NCI-H460 (cell line): ENCODE measurements around the gene HNRNPDL. TPM values are rescaled to one million over a fixed set of nuclear protein-coding genes. Genes with fewer than 3 reads are reported as not detected.
"Not testable (repeated sequence)": the region's sequence is repeated elsewhere in the genome, so short reads cannot be mapped to it uniquely, and the experiment has no call there.

Experiments used
- DNase-seq: peaks from one replicate; pipeline ENCODE4 v3.0.0-alpha.2; 2016; ENCODE audit warnings: low read depth; ENCODE audit errors: extremely low read depth
- total RNA-seq: library from RNA; depleted of rRNA; stranded (reverse); fragments of >200 nt; shearing (Covaris generic); gene quantifications from 2 replicates; pipeline ENCODE4 v1.2.3, GENCODE V29; 2014

Gene HNRNPDL
- total RNA-seq, 1 experiment from 2014 or later, result 145 TPM

GRCh38 chr4:82434949-82435348, 4.7 kb upstream of the HNRNPDL start:
- no peak for DNase-seq

DNA sequence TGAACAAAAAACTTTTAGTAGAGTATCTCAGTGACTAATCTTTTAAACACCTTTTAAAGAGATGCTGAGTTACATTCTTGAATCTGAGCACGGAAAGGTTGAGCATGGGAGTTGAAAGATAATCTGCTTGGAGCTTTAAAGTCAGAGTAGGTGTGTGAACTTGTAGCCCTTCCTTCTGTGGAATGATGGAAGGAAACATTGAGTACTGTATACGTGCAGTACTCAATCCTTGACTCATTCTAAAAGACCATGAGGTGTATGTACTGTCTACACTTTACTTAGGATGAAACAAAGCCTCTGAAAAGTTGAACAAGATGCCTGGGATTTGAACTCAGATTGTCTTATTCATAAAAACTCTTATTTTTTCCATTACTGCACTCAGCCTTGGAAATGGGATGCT, 3.5 kb upstream of the HNRNPDL start:
- DNase-seq, result no peak

GRCh38 chr4:82432596-82432995, 2.3 kb upstream of the HNRNPDL start:
- DNase-seq, result no peak

- DNase-seq, result no peak
Observed at GRCh38 chr4:82431831-82432230, 1.6 kb upstream of the HNRNPDL start.

DNA sequence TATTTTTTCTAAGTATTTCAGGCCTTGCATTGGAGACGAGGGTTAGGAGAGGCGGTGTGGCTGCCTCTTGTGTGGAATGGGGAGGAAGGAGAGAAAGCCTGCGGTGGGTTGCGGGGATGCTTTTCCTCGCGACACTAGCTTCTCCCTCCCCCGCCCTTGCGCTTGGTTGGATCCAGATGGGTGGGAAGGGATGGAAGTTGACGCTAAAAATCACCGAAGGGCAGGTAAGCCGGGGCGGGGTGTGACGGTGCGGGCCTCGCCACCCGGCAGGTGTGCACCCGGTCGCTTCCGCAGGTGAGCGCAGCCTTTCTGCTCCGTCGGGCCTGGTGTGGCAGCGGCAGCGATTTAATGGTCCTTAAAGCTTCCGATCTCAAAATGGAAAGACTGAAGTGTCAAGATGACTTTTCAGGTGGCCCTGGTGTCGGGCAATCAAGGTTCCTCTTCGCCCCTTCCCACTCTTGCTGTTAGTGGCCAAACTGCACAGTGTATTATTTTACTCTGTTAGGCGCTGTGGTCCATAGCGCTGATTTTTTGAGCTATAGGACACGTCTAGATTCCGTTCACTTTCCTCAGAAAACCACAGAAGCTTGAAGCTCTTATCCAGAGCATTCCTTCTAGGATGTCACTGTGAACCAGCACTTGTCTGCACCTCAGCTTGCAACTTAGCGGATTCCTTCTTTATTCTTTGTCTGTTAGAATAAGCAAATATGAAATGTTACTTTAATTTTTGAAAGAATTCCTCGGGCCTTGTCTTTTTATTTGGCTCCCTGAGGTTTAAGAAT, 893 bp upstream of the HNRNPDL start:
- DNase-seq, result no peak

GRCh38 chr4:82429728-82430192, 502 bp downstream of the HNRNPDL start:
- DNase-seq, result no peak

DNA sequence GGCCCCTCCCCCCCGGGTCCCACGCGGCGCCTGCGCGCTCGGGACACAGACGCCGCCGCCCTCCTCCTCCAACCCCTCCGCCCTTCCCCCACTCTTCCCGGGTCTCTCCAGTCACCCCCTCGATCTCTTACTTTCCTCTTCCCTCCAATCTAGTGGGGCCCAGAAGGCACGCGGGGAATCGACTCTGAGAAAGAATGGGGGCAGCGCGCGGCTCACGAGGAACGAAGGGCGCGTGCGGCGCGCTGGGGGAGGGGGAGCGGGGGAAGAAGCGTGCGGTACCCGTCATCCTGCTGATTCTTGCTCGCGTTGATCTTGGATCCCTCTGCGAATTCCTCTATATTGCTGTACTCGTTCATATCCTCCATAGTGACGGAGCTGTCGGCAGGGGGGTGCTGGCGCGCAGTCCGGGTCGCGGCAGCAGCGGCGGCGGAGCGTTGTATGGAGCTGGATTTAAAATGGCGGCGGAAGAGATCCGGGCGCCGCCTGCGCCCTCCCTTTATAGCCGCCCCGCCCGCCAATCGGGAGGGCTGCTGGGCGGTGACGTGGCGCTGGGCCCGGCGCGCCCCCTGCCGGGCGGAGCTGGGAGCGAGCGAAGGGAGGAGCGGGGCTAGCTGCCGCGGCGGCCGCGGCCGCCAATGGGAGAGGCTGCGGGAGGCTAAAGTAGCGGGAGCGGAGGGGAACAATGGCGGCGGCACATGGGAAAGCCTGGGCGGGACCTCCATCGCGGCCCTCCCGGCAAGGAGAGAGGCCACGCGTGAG, 1.1 kb downstream of the HNRNPDL start:
- peak; percentile 84 for DNase-seq

- no peak for DNase-seq
Observed at GRCh38 chr4:82428526-82428968, 1.7 kb downstream of the HNRNPDL start.

- no peak for DNase-seq
Observed at GRCh38 chr4:82425478-82425877, 4.8 kb downstream of the HNRNPDL start.

DNA sequence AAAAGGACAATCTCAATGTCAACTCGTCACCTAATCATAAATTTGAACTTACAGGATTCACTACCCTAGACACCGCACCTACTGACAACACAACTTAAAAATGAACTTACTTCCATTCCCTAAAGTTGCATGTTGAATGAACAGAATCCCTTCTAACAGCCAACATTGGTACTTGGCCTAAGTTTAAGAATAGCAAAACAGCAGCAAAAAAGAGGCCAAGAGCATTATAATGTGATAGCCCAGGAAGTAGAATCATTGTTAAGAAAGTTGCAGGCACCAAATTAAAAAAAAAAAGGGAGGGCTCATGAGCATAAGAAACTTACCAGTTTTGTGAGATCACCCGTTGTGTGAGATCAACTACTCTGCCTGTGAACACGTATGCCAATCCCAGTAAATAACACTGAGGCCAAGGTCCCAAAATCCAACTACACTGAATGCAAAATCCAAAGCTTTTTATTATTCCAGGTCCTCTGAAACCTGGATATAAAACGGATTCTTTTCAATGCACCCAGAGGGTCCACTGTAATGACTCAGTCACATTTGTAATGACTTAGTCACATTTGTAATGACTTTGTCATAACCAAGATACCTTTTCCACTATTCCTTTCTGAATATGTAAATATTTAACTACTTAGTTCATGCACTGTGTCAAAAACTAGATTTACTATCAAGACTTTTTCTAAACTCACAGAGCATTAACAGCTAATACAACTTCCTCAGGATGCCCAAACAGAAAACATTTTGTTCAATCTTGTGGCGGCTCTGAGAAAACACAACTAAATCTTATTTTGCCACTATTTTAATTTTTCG, 6.8 kb downstream of the HNRNPDL start:
- no peak for DNase-seq

DNA sequence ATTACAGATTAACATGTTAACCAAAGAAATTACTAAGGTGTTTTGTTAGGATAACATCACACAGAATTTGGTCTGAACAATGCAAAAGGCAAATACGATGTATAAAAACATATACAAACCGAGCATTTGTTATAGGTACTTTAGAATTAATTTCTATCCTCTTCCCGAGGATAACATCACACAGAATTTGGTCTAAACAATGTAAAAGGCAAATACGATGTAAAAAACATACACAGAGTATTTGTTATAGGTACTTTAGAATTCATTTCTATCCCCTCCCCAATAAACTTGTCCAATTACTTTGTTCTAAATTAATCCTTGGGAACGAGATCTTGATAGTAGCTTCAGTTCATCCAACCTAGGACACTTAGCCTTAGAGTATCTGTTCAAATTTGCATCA, 7.6 kb downstream of the HNRNPDL start:
- DNase-seq, result no peak

GRCh38 chr4:82421796-82422560, 8.3 kb downstream of the HNRNPDL start:
- DNase-seq, result no peak

DNA sequence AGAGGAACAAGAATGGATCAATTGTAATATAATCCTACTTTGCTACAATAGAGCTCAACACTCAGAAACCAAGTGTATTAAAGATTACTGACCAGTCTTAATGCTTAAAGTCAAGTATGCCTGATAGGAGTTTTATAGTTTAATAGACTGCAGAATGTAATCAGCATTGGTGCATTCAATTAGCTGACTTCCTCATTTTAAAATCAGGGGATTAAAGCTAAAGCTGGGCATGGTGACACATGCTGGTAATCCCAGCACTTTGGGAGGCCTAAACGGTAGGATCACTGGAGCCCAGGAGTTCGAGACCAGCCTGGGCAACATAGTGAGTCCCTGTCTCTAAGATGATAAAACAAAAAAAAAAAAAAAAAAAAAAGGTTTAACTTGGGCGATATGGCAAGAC, 10.8 kb downstream of the HNRNPDL start:
- no peak for DNase-seq

- no peak for DNase-seq
Observed at GRCh38 chr4:82415922-82416365, 14.3 kb downstream of the HNRNPDL start.

- not testable (repeated sequence) for DNase-seq
Observed at GRCh38 chr4:82415061-82415460, 15.2 kb downstream of the HNRNPDL start.

DNA sequence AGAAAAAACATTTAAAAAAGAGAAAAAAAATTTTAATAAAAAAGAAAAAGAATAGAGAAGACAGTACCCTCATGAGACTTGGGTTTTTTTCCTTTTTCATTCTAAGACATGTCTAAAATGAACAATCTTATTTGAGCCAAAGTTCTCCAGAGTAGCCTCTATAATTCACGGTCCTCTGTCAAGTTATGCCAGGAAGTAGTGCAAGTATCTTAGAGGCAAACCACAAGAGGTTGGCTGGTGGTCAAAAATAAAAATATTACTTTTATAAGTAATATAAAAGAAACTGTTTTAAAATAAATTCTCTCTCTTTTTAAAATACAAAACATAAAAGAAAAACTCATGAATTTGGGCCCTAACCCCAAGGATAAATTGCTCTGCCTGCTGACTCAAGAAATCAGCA, 26.5 kb downstream of the HNRNPDL start:
- no peak for DNase-seq

DNA sequence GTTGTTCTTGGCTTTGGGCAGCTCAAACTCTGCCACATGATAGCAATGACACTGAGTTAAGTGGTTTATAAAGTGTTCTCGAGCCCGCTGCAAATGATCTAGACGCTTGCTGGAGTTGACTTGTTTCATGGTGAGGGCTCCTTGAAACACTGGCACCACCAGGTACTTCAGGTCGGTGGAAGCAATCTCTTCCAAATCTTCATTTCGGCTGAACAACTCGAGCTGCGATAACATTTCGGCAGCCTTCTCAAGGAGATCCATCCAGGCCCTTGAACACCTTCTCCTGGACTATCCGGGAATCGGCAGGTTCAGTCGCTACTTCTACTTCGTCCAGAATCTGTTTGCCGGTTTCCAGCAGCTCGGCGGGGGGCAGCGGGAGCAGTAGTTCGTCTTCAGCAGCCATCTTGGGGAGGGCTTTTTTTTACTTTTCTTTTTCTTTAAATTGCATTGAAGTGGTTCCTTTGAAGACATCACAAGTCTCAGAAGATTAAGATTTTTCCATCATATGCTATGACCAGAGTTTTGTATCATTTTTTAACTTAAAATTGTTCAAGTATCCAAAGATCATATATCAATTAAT, 28.0 kb downstream of the HNRNPDL start:
- DNase-seq, result no peak

DNA sequence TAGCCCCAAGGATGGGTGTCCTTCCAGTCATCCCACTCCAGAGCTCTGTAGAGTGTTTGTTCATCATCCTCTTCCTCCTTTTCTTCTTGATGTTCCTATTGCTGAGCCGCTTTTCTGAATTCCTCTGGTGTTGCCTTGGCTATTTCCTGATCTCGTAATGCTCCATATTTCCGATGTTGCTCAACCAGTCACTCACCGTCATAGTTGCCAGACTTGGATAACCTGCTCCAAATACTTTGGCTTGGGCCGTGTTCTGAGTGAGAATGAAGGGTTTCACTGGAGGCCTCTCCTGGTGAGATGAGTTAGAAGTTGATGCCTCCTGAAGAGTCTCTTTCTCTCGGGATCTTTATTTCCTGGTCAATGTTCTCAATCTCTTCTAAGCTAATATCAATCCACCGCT, 28.7 kb downstream of the HNRNPDL start:
- no peak for DNase-seq

DNA sequence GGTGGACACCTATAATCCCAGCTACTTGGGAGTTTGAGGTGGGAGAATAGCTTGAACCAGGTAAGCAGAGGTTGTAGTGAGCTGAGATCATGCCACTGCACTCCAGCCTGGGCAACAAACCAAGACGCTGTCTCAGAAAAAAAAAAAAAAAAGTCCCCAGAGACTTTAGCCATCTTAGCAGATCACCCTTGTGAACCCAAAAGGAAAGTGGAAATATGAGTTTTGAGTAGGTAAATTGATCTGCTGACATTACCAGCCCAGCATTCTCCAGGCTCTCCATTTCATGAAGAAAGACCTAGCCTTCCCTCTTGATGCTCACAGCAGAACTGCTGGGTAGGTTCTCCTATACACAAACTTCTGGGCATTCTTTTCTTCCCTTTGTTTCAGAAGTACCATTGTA, 32.0 kb downstream of the HNRNPDL start:
- DNase-seq, result no peak

GRCh38 chr4:82397527-82397926, 32.7 kb downstream of the HNRNPDL start:
- DNase-seq, result no peak
